Panc1 (cell line): Measurements from ENCODE around the gene MS4A5. TPM values are rescaled to one million over a fixed set of nuclear protein-coding genes. Genes with fewer than 3 reads are reported as not detected.
A peak's percentile ranks its signal among the peaks of the same experiment; 100 is the strongest.

Source experiments
- ATAC-seq: fragments of 200-7000 bp; cut with Tn5 transposase; 2 replicates; pipeline ENCODE4 v1.9.1; 2020; ENCODE audit warnings: mild to moderate bottlenecking, moderate library complexity
- Bru-seq: library from RNA; stranded (reverse); fragments of 400-500 nt; gene quantifications from one replicate; lab custom pipeline; 2021; lab: Mats Ljungman, UMichigan
- BruChase-seq, 2 experiments: library from RNA; stranded (reverse); fragments of 400-500 nt; gene quantifications; one replicate each; lab custom pipeline; 2021; lab: Mats Ljungman, UMichigan
- BruUV-seq: library from RNA; stranded (reverse); fragments of 400-500 nt; replicated peaks from 2 replicates; lab custom pipeline; 2021; lab: Mats Ljungman, UMichigan
- CTCF ChIA-PET: fragments of 300-600 bp; sonication (Branson Sonifier 250); formaldehyde crosslinking; loops from one replicate; lab custom pipeline; 2022; ENCODE audit warnings: antibody characterized with exemption; lab: Charles Lee
- POLR2A ChIA-PET: fragments of 300-600 bp; sonication (Branson Sonifier 250); formaldehyde crosslinking; loops from one replicate; lab custom pipeline; 2022; ENCODE audit warnings: antibody characterized with exemption; lab: Charles Lee
- DNase-seq: peaks from one replicate; pipeline ENCODE4 v3.0.0-alpha.2; 2010; ENCODE audit warnings: low read depth, low spot score
- H3K27ac ChIP-seq: 2 replicates; pipeline ENCODE4 v1.5.1; 2011; ENCODE audit warnings: mild to moderate bottlenecking, low read length, inconsistent platforms
- H3K27me3 ChIP-seq: fragments of 200-500 bp; sonication (Bioruptor generic); 2 replicates; pipeline ENCODE4 v1.6.0; 2014; ENCODE audit warnings: low read length, inconsistent platforms; ENCODE audit not compliant: control insufficient read depth, insufficient read depth
- H3K36me3 ChIP-seq: fragments of 200-500 bp; sonication (Bioruptor generic); 2 replicates; pipeline ENCODE4 v1.5.1; 2014; ENCODE audit warnings: inconsistent platforms, mild to moderate bottlenecking, low read length, moderate library complexity; ENCODE audit not compliant: control insufficient read depth, insufficient read depth
- H3K4me1 ChIP-seq: 2 replicates; pipeline ENCODE4 v1.5.1; 2011; ENCODE audit warnings: inconsistent platforms, mild to moderate bottlenecking, low read length, moderate library complexity; ENCODE audit not compliant: control insufficient read depth, insufficient read depth
- H3K4me3 ChIP-seq, 2 experiments: 2 replicates each; pipeline ENCODE4 v1.5.1; 2011 to 2012; ENCODE audit warnings: low read depth in 2 of 2, low read length in 2 of 2, mild to moderate bottlenecking in 2 of 2, inconsistent platforms in 1 of 2, moderate library complexity in 1 of 2
- H3K9me3 ChIP-seq: fragments of 200-500 bp; sonication (Bioruptor generic); 2 replicates; pipeline ENCODE4 v1.5.1; 2014; ENCODE audit warnings: low read depth, mild to moderate bottlenecking, inconsistent platforms, low read length, moderate library complexity; ENCODE audit not compliant: control insufficient read depth, insufficient read depth
- CTCF ChIP-seq: fragments of 450-650 bp; IDR thresholded peaks from 2 replicates; pipeline ENCODE4 v1.5.1; 2017; ENCODE audit warnings: mild to moderate bottlenecking
- POLR2AphosphoS5 ChIP-seq: IDR thresholded peaks from 2 replicates; pipeline ENCODE4 v1.6.1; 2012; ENCODE audit warnings: mild to moderate bottlenecking, low read depth, low read length, moderate library complexity
- REST ChIP-seq, 2 experiments: IDR thresholded peaks; 2 replicates each; pipeline ENCODE4 v1.6.1; 2011 to 2012; ENCODE audit warnings: low read depth in 2 of 2, control low read depth in 1 of 2, low read length in 1 of 2, mild to moderate bottlenecking in 1 of 2, moderate library complexity in 1 of 2; ENCODE audit not compliant: insufficient read depth in 1 of 2
- SIN3A ChIP-seq: IDR thresholded peaks from 2 replicates; pipeline ENCODE4 v1.6.1; 2012; ENCODE audit warnings: low read depth, mild to moderate bottlenecking, low read length, moderate library complexity, borderline replicate concordance; ENCODE audit not compliant: insufficient read depth
- TCF7L2 ChIP-seq: IDR thresholded peaks from 2 replicates; pipeline ENCODE4 v1.6.1; 2011; ENCODE audit warnings: mild to moderate bottlenecking, low read depth, low read length, inconsistent platforms
- in situ Hi-C: cut with HindIII; loops from 2 replicates; pipeline ENCODE4 v1.10.0; 2016; ENCODE audit warnings: low sequenced_read_pairs, low pct_unique_long_range_greater_than_20kb
- intact Hi-C: fragments of 100-400 bp; cut with micrococcal nuclease; formaldehyde crosslinking; loops from one replicate; pipeline ENCODE4 v1.10.0; 2022; ENCODE audit not compliant: unreplicated experiment
- long read RNA-seq: library from polyadenylated mRNA; unstranded; transcript quantifications from one replicate; pipeline ENCODE4 v2.0.0, GENCODE V29; 2021; ENCODE audit not compliant: unreplicated experiment
- polyA plus RNA-seq: library from polyadenylated mRNA; unstranded; fragments of >200 nt; gene quantifications from one replicate; pipeline ENCODE4 v1.2.1, GENCODE V29; 2012; ENCODE audit warnings: missing spikeins; ENCODE audit not compliant: insufficient read length
- total RNA-seq: library from RNA; stranded (reverse); gene quantifications from one replicate; pipeline ENCODE4 v1.2.1, GENCODE V29; 2021; ENCODE audit not compliant: unreplicated experiment

MS4A5 gene
- total RNA-seq (not detected), Bru-seq, nascent RNA (not detected), BruChase-seq, experiment 1, labeled RNA remaining after a 2-hour chase (not detected), BruChase-seq, experiment 2, labeled RNA remaining after a 6-hour chase (percentile 5 among the genes with signal in this experiment)
- not detected for polyA plus RNA-seq
- long read RNA-seq, result 0 reads

- in situ Hi-C loops, result no loop called here
- ChIA-PET POLR2A (no interaction called here), CTCF (no interaction called here)
- ATAC-seq (no peak), DNase-seq (no peak)
- no peak for TF ChIP-seq TCF7L2
- TF ChIP-seq POLR2AphosphoS5, result no peak
- no peak for TF ChIP-seq REST (IDR thresholded peaks at IDR 0.05; ENCODE audit: insufficient read depth in 1 of 2, low read depth in 2 of 2, low read length in 1 of 2)
- TF ChIP-seq SIN3A, result no peak
- TF ChIP-seq CTCF, result no peak
- Histone ChIP-seq H3K9me3 (no peaks in the 10 kb centered on the region), H3K4me3 (no peak within 1 kb of the TSS), H3K4me1 (no peaks in the 10 kb centered on the region), H3K36me3 (no peaks in the 10 kb centered on the region), H3K27me3 (no peaks in the 10 kb centered on the region), H3K27ac (no peak within 1 kb of the TSS)
- intact Hi-C loops, result no loop called here
- BruUV-seq, result no TSS peak
Observed at GRCh38 chr11:60429272-60429671, at the start of gene MS4A5. TSS of gene MS4A5 (plus strand) at chr11:60429572. CDS start at chr11:60429675, 103 bp downstream.

GRCh38 chr11:60389279-60389910 lies 40.0 kb upstream of the MS4A5 start:
- DNase-seq (no peak), ATAC-seq (no peak)
- ChIA-PET POLR2A (no interaction called here), CTCF (no interaction called here)
- Histone ChIP-seq H3K36me3 (no peaks in the 10 kb centered on the region), H3K27ac (no peak overlapping the region), H3K4me1 (no peaks in the 10 kb centered on the region), H3K4me3 (no peak overlapping the region), H3K9me3 (no peaks in the 10 kb centered on the region), H3K27me3 (no peaks in the 10 kb centered on the region)
- in situ Hi-C loops, result no loop called here
- no peak for TF ChIP-seq CTCF
- TF ChIP-seq REST (IDR thresholded peaks at IDR 0.05; ENCODE audit: insufficient read depth in 1 of 2, low read depth in 2 of 2, low read length in 1 of 2), result no peak
- TF ChIP-seq SIN3A, result no peak
- TF ChIP-seq TCF7L2, result no peak
- no peak for TF ChIP-seq POLR2AphosphoS5
- no TSS peak for BruUV-seq
- intact Hi-C loops, result no loop called here
